SK-N-SH (cell line): Measurements from ENCODE around the gene SIL1.

Experiments
- CTCF ChIP-seq: fragments of 200-600 bp; sonication (generic); IDR thresholded peaks from 2 replicates; pipeline ENCODE4 v1.6.1; 2017; ENCODE audit warnings: antibody characterized with exemption, mild to moderate bottlenecking, moderate library complexity
- GABPA ChIP-seq: IDR thresholded peaks from 2 replicates; pipeline ENCODE4 v1.4.0; 2012; ENCODE audit warnings: low read depth, mild to moderate bottlenecking
- NRF1 ChIP-seq: IDR thresholded peaks from 2 replicates; pipeline ENCODE4 v1.6.1; 2012; ENCODE audit warnings: low read depth, mild to moderate bottlenecking, low read length
- POLR2AphosphoS5 ChIP-seq: IDR thresholded peaks from 2 replicates; pipeline ENCODE4 v1.6.1; 2012; ENCODE audit warnings: low read depth, low read length

DNA sequence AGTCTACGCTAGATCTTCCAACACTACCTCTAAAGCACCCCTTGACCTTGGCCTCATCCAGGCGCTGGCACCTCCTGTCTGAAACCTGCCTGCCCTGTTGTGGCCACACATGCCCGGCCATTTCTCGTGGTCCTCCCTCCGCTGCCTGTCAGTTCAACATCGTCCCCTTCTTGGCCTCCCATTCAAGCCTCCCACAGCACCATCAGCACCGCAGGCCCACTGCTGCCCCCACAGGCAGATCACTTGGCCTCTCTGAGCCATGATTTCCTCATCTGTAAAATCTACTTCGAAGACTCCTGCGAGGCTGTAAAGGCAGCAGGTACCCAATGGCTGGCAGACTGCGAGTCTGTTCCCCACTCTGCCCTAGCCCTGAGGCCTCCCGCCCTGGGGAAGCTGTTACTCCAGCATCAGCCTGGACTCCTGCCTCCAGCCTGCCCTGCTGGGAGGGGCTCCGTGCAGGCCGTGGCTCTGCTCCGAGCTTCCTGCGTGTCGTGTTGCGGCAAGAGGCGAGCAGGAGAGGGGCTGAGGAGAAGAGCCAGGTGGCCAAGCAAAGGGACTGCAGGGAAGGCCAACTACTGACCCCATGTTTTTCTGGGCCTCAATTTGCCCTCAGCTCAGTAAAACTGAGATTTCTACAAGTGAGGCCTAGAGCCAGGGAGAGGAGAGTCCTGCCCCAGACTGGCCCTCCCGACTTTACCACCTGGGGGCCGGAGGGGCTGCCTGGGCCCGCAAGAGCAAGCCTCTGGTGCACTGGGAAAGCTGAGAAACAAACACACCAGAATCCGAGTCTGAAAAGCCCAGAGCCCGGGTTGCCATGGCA lies 252.5 kb downstream of the SIL1 start:
- TF ChIP-seq CTCF (no peak), POLR2AphosphoS5 (no peak), NRF1 (no peak), GABPA (no peak)
